ENCODE measurements around the gene SAMD8. TPM values are rescaled to one million over a fixed set of nuclear protein-coding genes. Genes with fewer than 3 reads are reported as not detected.

The SAMD8 gene
- 16.5 TPM for total RNA-seq

DNA sequence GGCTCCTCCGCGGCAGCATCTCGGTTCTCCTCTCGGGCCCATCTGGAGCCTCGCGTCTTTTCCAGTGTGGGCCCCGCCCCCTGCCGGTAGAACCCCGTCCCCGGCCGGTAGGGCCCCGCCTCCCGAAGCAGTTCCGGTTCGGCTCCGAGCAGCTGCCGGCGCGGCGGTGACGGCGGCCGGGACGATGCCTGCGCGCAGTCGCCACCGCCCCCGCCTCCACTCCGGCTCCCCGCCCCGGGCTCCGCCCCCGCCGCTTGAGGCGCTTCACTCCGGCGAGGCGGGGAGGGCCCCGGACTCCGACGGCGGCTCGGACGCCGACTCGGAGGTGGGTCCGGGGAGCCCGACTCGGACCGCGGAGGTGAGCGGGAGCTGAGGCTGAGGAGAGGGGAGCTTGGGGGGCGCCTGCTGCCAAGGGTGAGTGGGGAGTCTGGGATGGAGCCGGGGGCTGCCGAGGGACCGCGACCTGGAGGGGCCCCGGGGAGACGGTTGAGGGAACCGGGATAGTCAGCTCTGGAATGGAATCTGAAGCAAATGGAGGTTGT, at the start of gene SAMD8:
SAMD8 (plus strand) TSS at position 292 of the 542 bp plus-strand sequence. CDS start 38,873 bp downstream, outside the sequence.
- H3K4me1 ChIP-seq = peaks cover 0 to 12% of the 10 kb centered on the region in 2 donors
- intact Hi-C loops (cut with DNase I) = loop anchor here (1.0 to 10.0 kb wide), 6 partner anchors 99 to 1237 kb away; partner anchors contain the start of genes CAMK2G, KAT6B and VDAC2
- H3K9me3 ChIP-seq = no peaks in the 10 kb centered on the region
- no peaks in the 10 kb centered on the region for H3K36me3 ChIP-seq
- TF ChIP-seq, protein P1, sequence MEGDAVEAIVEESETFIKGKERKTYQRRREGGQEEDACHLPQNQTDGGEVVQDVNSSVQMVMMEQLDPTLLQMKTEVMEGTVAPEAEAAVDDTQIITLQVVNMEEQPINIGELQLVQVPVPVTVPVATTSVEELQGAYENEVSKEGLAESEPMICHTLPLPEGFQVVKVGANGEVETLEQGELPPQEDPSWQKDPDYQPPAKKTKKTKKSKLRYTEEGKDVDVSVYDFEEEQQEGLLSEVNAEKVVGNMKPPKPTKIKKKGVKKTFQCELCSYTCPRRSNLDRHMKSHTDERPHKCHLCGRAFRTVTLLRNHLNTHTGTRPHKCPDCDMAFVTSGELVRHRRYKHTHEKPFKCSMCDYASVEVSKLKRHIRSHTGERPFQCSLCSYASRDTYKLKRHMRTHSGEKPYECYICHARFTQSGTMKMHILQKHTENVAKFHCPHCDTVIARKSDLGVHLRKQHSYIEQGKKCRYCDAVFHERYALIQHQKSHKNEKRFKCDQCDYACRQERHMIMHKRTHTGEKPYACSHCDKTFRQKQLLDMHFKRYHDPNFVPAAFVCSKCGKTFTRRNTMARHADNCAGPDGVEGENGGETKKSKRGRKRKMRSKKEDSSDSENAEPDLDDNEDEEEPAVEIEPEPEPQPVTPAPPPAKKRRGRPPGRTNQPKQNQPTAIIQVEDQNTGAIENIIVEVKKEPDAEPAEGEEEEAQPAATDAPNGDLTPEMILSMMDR (IDR thresholded peaks at IDR 0.05) = peak in 2 of 3 experiments; percentile 14 to 34
- peak; percentile 93 to 99 for DNase-seq (ENCODE audit: low spot score in 2 of 2)
- peak within 1 kb of the TSS; percentile 97 to 98 for H3K27ac ChIP-seq
- peak within 1 kb of the TSS; percentile 75 to 91 for H3K4me3 ChIP-seq
- H3K27me3 ChIP-seq = no peaks in the 10 kb centered on the region

DNA sequence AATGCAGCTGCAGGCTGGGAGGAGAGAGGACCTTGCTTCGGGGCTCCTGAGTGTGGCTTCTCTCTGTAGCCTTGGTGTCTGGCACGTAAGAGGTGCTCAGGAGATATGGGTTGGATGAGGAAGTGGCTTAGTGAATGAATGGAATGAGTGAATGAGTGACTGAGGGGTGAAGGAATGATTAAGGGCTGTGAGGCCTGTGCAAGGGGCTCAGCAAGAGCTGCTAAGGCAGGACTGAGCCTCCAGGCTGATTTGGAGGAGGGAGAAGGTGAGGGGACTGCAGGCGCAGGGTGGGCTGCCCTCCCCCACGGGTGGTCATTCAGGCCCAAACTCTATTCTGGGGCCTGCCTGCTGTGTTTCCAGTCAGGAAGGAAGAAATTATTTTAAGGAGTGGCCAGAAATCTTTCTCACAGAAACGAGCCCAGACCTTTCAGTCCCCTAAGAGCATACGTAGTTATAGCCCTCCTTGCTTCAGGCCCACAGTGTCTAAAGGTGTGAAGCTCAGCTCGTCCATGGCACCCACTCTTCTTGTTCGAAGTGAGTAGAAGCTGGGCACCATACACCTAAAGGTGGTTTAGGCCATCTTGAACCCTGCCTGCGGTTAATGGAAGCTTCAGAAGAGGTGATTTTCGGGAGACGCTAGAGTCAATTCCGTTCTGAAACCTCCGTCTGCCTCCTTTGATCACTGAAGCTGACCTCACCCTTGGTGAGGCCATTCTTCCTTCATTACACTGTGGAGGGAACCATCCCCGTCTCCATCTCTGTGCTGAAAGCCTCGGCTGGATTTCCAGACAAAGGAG, 49.5 kb upstream of the SAMD8 start:
- H3K27me3 ChIP-seq = no peaks in the 10 kb centered on the region
- DNase-seq (ENCODE audit: low spot score in 2 of 2) = no peak
- H3K9me3 ChIP-seq = no peaks in the 10 kb centered on the region
- intact Hi-C loops (cut with DNase I) = no loop called here
- no peak overlapping the region for H3K27ac ChIP-seq
- H3K36me3 ChIP-seq = no peaks in the 10 kb centered on the region
- TF ChIP-seq, protein P1 (IDR thresholded peaks at IDR 0.05) = no peak
- H3K4me1 ChIP-seq = no peaks in the 10 kb centered on the region
- H3K4me3 ChIP-seq = no peak overlapping the region

DNA sequence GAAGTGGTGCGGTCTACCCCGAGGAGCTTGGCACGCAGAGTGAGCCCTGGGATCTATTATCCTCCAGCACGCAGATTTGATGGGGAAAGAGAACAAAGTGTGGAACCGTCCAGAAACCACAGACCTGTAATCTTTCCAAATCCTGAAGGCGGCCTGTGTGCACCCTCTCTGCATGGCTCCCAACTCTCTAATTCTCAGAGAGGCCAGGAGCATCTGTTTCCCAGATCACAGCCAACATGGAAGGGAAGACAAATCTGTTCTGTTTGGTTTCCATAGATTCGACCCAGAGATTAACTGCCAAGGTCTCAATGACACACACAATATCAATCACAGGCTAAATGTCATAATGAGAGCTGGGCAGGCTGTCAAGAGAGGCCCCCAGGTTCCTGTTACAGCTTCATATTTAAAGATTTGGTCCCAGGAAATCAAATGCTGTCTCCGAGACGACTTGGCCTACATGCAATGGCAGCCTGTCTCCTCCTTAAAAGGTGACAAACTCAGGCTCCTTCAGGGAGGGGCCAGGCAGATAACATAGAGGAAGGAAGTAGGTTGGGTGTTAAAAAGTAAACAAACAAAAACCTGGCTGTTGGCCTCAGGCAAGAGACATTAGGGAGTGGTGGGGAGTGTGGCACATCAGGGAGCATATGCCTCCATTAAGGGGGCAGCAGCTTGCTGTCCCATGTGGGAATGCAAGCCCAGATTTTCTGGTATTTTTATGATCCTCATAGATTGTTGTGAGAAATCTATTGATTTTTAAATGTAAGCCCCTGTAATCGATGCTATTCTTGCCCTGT, 48.8 kb upstream of the SAMD8 start:
- Histone ChIP-seq H3K27me3 (no peaks in the 10 kb centered on the region), H3K36me3 (no peaks in the 10 kb centered on the region), H3K4me3 (no peak overlapping the region), H3K4me1 (no peaks in the 10 kb centered on the region), H3K27ac (no peak overlapping the region), H3K9me3 (no peaks in the 10 kb centered on the region)
- no peak for DNase-seq (ENCODE audit: low spot score in 2 of 2)
- TF ChIP-seq, protein P1 (IDR thresholded peaks at IDR 0.05) = no peak
- intact Hi-C loops (cut with DNase I) = no loop called here

DNA sequence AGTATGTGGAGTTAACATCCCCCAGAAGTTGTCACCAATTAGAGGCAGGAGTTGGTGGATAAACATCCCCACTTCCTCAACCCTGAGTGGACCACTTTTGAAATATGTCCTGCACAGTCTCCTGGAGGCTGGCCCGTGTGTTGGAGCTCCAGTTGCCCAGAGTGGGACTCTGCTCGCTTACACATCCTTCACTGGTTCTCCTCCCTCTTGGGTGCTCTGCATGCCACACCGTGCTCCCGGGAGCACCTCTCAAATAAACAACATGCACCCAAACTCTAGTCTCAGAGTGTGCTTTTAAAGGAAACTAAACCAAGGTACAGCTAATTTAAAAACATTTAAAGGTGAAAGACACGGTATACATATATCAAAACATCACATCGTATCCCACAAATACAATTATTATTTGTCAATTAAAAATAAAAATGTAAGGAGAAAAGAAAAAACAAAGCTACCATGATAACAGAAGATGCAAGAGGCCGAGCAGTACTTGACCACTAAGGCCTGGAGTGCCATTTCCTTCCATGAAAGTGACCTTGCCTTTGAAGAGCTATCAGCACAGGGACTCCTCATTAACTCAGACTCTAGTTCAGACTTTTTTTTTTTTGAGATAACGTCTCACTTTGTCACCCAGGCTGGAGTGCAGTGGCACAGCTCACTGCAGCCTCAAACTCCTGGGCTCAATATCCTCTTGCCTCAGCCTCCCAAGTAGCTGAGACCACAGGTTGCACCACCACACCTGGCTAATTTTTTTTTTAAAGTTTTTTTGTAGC, 47.8 kb upstream of the SAMD8 start:
- TF ChIP-seq, protein P1 (IDR thresholded peaks at IDR 0.05) = no peak
- no peaks in the 10 kb centered on the region for H3K4me1 ChIP-seq
- no peak overlapping the region for H3K4me3 ChIP-seq
- H3K36me3 ChIP-seq = no peaks in the 10 kb centered on the region
- H3K27me3 ChIP-seq = no peaks in the 10 kb centered on the region
- H3K9me3 ChIP-seq = no peaks in the 10 kb centered on the region
- intact Hi-C loops (cut with DNase I) = no loop called here
- DNase-seq (ENCODE audit: low spot score in 2 of 2) = no peak
- no peak overlapping the region for H3K27ac ChIP-seq

DNA sequence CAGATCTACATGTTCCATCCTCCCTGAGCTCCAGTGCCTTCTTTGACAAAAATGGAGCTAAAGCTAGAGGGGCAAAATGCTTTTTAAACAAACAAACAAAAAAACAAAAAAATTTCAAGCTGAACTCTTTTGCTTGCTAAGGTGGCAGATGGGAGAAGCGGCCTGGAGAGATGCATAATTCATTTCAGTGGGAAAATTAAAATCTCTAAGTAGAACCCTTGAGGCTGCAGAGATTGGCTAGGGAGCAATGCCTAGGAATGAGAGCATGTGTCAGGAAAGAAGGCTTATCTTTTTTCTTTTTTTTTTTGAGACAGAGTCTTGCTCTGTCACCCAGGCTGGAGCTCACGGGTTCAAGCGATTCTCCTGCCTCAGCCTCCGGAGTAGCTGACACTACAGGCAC, 46.4 kb upstream of the SAMD8 start:
- no peak for DNase-seq (ENCODE audit: low spot score in 2 of 2)
- no peaks in the 10 kb centered on the region for H3K36me3 ChIP-seq
- H3K9me3 ChIP-seq = no peaks in the 10 kb centered on the region
- no peak overlapping the region for H3K4me3 ChIP-seq
- peak overlapping the region in 1 of 2 donors; percentile 2 for H3K27ac ChIP-seq
- TF ChIP-seq, protein P1 (IDR thresholded peaks at IDR 0.05) = no peak
- H3K4me1 ChIP-seq = no peaks in the 10 kb centered on the region
- intact Hi-C loops (cut with DNase I) = no loop called here
- no peaks in the 10 kb centered on the region for H3K27me3 ChIP-seq
